ENCODE results near the gene TSPO.

GRCh38 chr22:43170131-43170480 lies 18.7 kb downstream of the TSPO start:
- TF ChIP-seq EZH2 (optimal IDR thresholded peaks at IDR 0.05; ENCODE audit: low read depth, low read length), result no peak
- TF ChIP-seq CTCF (IDR thresholded peaks at IDR 0.05; ENCODE audit: low read length), result no peak
